GM21528 (cell line): ENCODE results near the gene KIAA0319L.

Experiments used
- ATAC-seq: cut with Tn5 transposase; IDR thresholded peaks from one replicate; pipeline ENCODE4 v1.9.1; 2021; ENCODE audit warnings: mild to moderate bottlenecking, moderate library complexity; ENCODE audit not compliant: unreplicated experiment, low FRiP score

KIAA0319L gene

GRCh38 chr1:35406103-35406502 lies 151.1 kb downstream of the KIAA0319L start:
- ATAC-seq = no peak

GRCh38 chr1:35401049-35401448 lies 156.2 kb downstream of the KIAA0319L start:
- ATAC-seq = no peak

GRCh38 chr1:35398739-35399138 lies 158.5 kb downstream of the KIAA0319L start:
- ATAC-seq = no peak

GRCh38 chr1:35394386-35394785 lies 162.8 kb downstream of the KIAA0319L start:
- no peak for ATAC-seq

GRCh38 chr1:35390600-35391494 lies 166.4 kb downstream of the KIAA0319L start:
- no peak for ATAC-seq

- no peak for ATAC-seq
Observed at GRCh38 chr1:35386959-35387358, 170.2 kb downstream of the KIAA0319L start.

- ATAC-seq = no peak
Observed at GRCh38 chr1:35386290-35386689, 170.9 kb downstream of the KIAA0319L start.
